HUES64 (cell line): Measurements from ENCODE around the gene PRMT7.

Source experiments
- H3K27ac ChIP-seq: 2 replicates; pipeline ENCODE4 v1.7.0; 2013; ENCODE audit warnings: low read depth, low read length, inconsistent platforms
- H3K27me3 ChIP-seq: 2 replicates; pipeline ENCODE4 v1.6.1; 2013; ENCODE audit warnings: mild to moderate bottlenecking, low read length; ENCODE audit not compliant: insufficient read depth
- H3K36me3 ChIP-seq: 2 replicates; pipeline ENCODE4 v1.6.1; 2013; ENCODE audit warnings: mild to moderate bottlenecking, low read length; ENCODE audit not compliant: insufficient read depth
- H3K4me1 ChIP-seq: 2 replicates; pipeline ENCODE4 v1.6.1; 2013; ENCODE audit warnings: mild to moderate bottlenecking, low read length, moderate library complexity; ENCODE audit not compliant: insufficient read depth
- H3K4me3 ChIP-seq: 2 replicates; pipeline ENCODE4 v1.5.1; 2013; ENCODE audit warnings: mild to moderate bottlenecking, low read length, moderate library complexity
- H3K9ac ChIP-seq: 2 replicates; pipeline ENCODE4 v1.6.1; 2013; ENCODE audit warnings: mild to moderate bottlenecking, low read depth, low read length
- H3K9me3 ChIP-seq: 2 replicates; pipeline ENCODE4 v1.6.1; 2013; ENCODE audit warnings: low read depth, low read length; ENCODE audit not compliant: insufficient read depth
- WGBS: fragments of 150-250, 120-280 bp; methylation state at CpG from one replicate; pipeline ENCODE4 v1.1.7; 2013; ENCODE audit warnings: missing lambda C conversion rate; 5-methylcytosine and 5-hydroxymethylcytosine counted together

The PRMT7 gene

GRCh38 chr16:68296693-68297092 is 14.1 kb upstream of the PRMT7 start:
- Histone ChIP-seq H3K4me1 (no peaks in the 10 kb centered on the region), H3K36me3 (peaks cover 92% of the 10 kb centered on the region), H3K27me3 (no peaks in the 10 kb centered on the region), H3K27ac (no peak overlapping the region), H3K9ac (no peak overlapping the region), H3K4me3 (no peak overlapping the region), H3K9me3 (no peaks in the 10 kb centered on the region)
- 94% methylated on average over 6 of the region's 6 CpGs for WGBS

DNA sequence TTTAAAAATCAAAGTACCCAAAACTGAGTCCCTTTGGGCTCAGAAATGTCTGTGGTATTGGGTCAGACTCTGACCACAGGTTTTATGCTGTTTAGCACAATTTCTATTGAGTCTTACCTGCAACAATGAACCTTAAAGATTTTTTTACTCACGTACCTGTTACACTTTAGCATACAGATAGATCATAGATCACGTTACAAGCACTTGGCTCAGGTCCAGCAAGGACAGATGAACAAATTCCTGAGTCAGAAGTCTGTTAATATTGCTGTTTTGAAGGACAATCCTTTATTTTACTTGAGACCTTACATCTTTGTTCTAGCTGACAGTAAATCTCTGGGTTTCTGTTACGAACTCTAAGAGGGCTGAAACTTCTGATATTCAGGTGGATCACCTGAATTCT is 12.9 kb upstream of the PRMT7 start:
- H3K4me1 ChIP-seq, result no peaks in the 10 kb centered on the region
- H3K27ac ChIP-seq, result no peak overlapping the region
- H3K9ac ChIP-seq, result no peak overlapping the region
- peaks cover 91% of the 10 kb centered on the region for H3K36me3 ChIP-seq
- no peak overlapping the region for H3K4me3 ChIP-seq
- WGBS, result 98% methylated on average over 3 of the region's 3 CpGs
- H3K9me3 ChIP-seq, result no peaks in the 10 kb centered on the region
- no peaks in the 10 kb centered on the region for H3K27me3 ChIP-seq

- Histone ChIP-seq H3K9ac (no peak overlapping the region), H3K9me3 (no peaks in the 10 kb centered on the region), H3K36me3 (peaks cover 91% of the 10 kb centered on the region), H3K4me1 (no peaks in the 10 kb centered on the region), H3K4me3 (no peak overlapping the region), H3K27ac (no peak overlapping the region), H3K27me3 (no peaks in the 10 kb centered on the region)
- 93% methylated on average over 3 of the region's 3 CpGs for WGBS
Measured at GRCh38 chr16:68298312-68298711, 12.5 kb upstream of the PRMT7 start.

- H3K9me3 ChIP-seq, result no peaks in the 10 kb centered on the region
- H3K36me3 ChIP-seq, result peaks cover 96% of the 10 kb centered on the region
- WGBS, result 88% methylated on average over 5 of the region's 5 CpGs
- no peak overlapping the region for H3K4me3 ChIP-seq
- H3K9ac ChIP-seq, result no peak overlapping the region
- H3K27me3 ChIP-seq, result no peaks in the 10 kb centered on the region
- no peak overlapping the region for H3K27ac ChIP-seq
- no peaks in the 10 kb centered on the region for H3K4me1 ChIP-seq
Measured at GRCh38 chr16:68298907-68299561, 11.8 kb upstream of the PRMT7 start.

DNA sequence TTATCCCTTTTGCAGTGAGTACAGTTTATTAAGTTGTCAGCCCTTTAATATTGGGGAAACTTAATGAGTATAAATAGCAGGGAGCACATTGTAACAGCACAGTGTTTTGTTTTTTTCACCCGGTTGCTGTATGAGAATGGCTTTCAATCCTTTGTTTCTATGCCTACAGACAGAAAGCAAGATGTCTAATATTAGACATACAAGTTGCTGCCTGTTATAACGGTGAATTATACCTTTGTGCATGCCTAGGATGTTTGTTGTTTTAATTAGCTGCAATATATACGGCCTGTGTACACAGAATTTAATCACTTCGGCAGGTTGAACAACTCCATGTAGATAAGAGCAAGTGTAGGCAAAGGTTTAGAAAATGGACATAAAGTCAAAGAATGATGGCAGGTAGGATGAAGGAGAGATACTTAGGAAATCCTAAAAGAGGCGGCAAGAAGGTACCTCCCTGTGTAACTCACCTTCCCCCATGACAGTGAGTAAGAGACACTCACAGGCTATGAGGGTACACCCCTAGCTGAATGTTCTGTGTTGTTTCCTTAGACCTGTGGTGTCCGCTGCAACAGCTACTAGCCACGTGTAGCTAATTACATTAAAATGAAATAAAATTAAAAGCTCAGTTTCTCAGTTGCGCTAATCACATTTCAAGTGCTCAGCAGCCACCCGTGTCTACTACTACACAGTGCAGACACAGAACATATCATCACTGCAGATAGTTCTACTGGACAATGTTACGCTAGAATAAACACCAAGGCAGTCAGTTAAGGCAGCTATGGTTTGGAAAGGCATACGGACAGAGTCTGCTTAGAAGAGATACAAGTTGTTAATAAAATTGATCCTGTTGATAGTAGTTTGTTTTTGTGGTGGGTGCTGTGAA is 11.0 kb upstream of the PRMT7 start:
- no peaks in the 10 kb centered on the region for H3K9me3 ChIP-seq
- no peak overlapping the region for H3K4me3 ChIP-seq
- H3K9ac ChIP-seq, result no peak overlapping the region
- 95% methylated on average over 11 of the region's 11 CpGs for WGBS
- H3K36me3 ChIP-seq, result peaks cover 95% of the 10 kb centered on the region
- no peak overlapping the region for H3K27ac ChIP-seq
- H3K4me1 ChIP-seq, result no peaks in the 10 kb centered on the region
- no peaks in the 10 kb centered on the region for H3K27me3 ChIP-seq

- Histone ChIP-seq H3K36me3 (peaks cover 96% of the 10 kb centered on the region), H3K27ac (no peak overlapping the region), H3K4me3 (no peak overlapping the region), H3K9ac (no peak overlapping the region), H3K9me3 (no peaks in the 10 kb centered on the region), H3K27me3 (no peaks in the 10 kb centered on the region), H3K4me1 (no peaks in the 10 kb centered on the region)
- WGBS, result 89% methylated on average over 7 of the region's 7 CpGs
Measured at GRCh38 chr16:68300734-68301459, 9.9 kb upstream of the PRMT7 start.

- H3K36me3 ChIP-seq, result peaks cover 69% of the 10 kb centered on the region
- 93% methylated on average over 3 of the region's 3 CpGs for WGBS
- H3K27ac ChIP-seq, result no peak overlapping the region
- no peak overlapping the region for H3K9ac ChIP-seq
- no peaks in the 10 kb centered on the region for H3K9me3 ChIP-seq
- no peak overlapping the region for H3K4me3 ChIP-seq
- H3K4me1 ChIP-seq, result peaks cover 5% of the 10 kb centered on the region
- H3K27me3 ChIP-seq, result no peaks in the 10 kb centered on the region
Measured at GRCh38 chr16:68306633-68307032, 4.2 kb upstream of the PRMT7 start.

GRCh38 chr16:68309799-68310198 is 1.0 kb upstream of the PRMT7 start:
- H3K36me3 ChIP-seq, result peaks cover 49% of the 10 kb centered on the region
- no peaks in the 10 kb centered on the region for H3K9me3 ChIP-seq
- peak overlapping the region; percentile 93 for H3K9ac ChIP-seq
- peaks cover 5% of the 10 kb centered on the region for H3K4me1 ChIP-seq
- 67% methylated on average over 6 of the region's 6 CpGs for WGBS
- H3K4me3 ChIP-seq, result peak overlapping the region; percentile 96
- no peaks in the 10 kb centered on the region for H3K27me3 ChIP-seq
- no peak overlapping the region for H3K27ac ChIP-seq

- Histone ChIP-seq H3K27ac (peak overlapping the region; percentile 84), H3K4me3 (peak overlapping the region; percentile 96), H3K4me1 (peaks cover 5% of the 10 kb centered on the region), H3K9ac (peak overlapping the region; percentile 93), H3K9me3 (no peaks in the 10 kb centered on the region), H3K27me3 (no peaks in the 10 kb centered on the region), H3K36me3 (peaks cover 49% of the 10 kb centered on the region)
- under 1% methylated on average over 29 of the region's 29 CpGs for WGBS
Measured at GRCh38 chr16:68310437-68310773, 414 bp upstream of the PRMT7 start.

GRCh38 chr16:68313116-68313515 is 2.3 kb downstream of the PRMT7 start:
- Histone ChIP-seq H3K36me3 (peaks cover 47% of the 10 kb centered on the region), H3K4me1 (peaks cover 5% of the 10 kb centered on the region), H3K9me3 (no peaks in the 10 kb centered on the region), H3K9ac (no peak overlapping the region), H3K4me3 (no peak overlapping the region), H3K27ac (no peak overlapping the region), H3K27me3 (no peaks in the 10 kb centered on the region)
- 98% methylated on average over 4 of the region's 4 CpGs for WGBS
